ENCODE data around the gene RANBP9.

The RANBP9 gene

DNA sequence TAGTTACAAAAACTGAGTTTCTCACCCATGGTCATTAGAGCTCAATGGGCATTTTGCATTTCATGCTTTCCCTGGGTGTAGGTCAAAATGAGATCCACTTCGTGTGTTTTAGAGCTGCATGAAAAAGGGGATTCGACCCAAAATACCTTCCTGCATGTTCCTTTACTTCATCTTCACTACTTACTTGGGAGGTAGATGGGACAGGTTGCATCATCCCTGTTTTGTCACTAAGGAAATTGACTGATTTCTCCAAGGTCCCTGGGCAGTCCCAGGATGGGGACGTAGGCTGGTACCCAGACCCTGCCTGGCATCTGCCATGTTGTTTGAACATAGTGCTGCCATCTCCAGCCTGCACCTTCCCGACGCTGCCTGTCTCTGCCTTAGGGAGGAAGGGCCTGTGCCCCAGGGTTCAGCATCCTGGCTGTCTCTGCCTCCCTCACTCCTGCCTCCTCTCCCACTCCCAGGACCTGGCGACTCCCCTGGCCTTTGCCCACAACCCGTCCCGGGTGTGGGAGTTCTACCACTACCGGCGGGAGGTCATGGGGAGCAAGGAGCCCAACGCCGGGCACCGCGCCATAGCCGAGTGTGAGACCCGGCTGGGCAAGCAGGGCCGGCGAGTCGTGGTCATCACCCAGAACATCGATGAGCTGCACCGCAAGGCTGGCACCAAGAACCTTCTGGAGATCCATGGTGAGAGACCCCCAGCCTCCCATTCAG lies 120.3 kb downstream of the RANBP9 start:
- DNase-seq, result no peak

DNA sequence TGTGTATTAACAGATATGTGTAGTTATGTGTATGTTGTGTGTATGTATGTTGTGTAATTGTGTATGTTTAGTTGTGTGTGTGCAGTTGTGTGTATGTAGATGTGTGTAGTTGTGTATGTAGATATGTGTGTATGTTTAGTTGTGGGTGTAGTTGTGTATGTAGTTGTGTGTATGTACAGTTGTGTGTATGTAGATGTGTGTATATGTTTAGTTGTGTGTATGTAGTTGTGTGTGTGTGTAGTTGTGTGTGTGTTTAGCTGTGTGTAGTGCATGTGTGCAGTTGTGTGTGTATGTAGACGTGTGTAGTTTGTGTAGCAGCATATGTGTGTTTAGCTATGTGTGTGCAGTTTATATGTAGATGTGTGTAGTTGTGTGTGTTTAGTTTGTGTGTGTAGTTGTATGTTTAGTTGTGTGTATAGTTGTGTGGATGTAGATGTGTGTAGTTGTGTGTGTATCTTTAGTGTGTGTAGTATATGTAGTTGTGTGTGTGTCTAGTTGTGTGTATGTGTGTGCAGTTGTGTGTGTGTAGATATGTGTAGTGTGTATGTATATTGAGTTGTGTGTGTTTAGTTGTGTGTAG lies 121.0 kb downstream of the RANBP9 start:
- DNase-seq, result no peak

DNA sequence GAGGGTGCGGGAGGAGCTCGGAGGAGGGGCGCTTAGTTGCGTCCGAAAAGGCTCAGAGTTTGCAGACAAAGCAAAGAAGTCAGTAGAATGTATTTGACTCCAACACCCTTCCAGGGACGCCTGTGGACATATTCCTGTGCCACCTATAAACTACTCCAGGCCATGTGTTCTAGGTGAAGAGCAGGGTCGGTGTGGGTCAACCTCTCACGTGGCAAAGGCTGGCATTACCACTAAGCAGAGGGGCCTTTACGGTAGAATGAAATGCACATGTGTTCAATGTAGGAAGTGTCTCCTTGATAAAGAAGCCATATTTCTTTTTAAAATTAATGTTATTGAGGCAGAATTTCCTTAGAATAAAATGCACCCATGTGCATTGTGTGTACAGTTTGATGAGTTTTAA lies 121.8 kb downstream of the RANBP9 start:
- DNase-seq, result no peak

DNA sequence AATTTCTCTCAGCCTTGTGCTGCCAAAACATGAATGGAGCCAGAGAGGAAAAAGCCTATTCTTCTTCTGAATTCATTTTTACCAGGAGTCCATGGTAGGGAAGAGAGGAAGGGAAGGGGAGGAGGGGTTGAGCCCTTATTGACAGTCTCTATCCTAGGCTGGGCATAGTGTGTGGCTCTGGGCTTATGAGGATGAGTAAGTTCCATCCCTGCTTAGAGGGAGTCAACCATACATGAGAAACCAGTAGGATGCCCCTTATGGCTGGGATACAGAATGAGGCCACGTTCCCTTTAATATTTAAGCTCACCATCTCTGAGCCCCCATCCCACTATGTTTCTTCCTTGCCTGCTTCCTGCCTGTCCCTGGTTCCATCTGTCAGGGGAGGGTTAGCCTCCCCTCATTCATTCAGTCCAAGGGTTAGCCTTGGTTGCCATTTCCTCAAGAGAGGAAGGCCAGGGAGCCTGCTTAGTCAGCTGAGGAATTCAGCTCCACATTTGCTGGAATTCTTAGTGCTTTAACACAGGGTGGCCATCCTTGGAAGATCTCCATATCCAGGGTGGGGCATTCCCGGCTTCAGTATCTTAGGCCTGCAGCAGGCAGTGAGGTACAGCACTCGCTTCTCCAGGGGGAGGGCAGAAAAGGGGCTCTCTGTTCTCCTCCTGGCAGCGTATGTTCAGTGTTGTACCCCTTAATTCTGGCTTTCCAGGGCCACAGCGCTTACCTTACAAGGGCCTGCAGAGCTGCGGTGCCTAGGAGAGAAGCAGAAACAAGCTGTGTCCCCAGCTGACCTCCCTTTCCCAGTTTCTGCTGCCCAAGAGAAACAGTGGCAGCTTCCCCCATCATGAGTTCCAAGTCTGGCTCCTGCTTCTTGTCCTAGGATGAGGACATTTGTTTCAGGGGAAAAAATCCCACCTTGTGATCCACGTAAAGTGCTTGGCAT lies 124.8 kb downstream of the RANBP9 start:
- DNase-seq, result no peak

DNA sequence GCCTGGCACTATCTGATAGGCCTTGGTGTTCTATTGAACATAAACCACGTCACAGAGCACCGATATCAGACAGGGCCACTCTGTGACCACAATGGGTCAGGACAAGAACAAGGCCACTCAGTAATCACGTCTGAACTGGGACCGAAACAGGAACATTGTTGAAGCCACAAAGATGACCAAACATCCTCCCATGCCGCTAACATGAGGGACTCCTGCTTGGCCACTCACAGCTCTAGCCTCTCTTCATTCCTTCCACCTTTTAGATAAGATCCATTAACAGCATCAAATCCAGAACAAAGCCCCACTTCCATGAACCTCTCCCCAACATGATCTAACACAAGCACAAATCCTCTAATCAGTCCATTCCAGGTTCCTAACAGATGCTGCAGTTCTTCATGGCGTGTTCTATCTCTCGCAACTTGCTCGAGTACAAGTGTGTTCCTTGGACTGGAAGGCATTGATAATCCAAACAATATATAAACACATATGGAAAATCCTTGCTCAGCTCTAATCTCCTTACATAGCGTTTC lies 129.9 kb downstream of the RANBP9 start:
- DNase-seq, result no peak

DNA sequence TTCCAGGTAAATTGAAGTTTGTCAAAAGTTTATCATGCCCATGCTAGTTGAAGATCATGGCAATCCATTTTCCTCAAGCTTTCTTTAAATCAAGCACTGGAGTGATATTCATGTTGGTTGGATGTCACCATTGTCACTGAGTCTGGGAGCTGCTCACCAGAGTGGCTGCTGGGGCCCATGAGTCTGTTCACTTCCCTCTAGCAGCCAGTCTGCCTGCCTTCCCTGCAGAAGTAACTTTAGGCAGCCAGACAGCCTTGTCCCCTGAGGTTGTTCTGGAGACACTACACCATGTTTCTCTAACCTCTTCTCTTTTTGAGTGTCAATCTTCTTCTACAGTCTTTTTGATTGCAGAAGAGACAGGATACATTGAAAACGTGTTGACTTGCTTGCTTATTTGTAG lies 131.7 kb downstream of the RANBP9 start:
- no peak for DNase-seq

DNA sequence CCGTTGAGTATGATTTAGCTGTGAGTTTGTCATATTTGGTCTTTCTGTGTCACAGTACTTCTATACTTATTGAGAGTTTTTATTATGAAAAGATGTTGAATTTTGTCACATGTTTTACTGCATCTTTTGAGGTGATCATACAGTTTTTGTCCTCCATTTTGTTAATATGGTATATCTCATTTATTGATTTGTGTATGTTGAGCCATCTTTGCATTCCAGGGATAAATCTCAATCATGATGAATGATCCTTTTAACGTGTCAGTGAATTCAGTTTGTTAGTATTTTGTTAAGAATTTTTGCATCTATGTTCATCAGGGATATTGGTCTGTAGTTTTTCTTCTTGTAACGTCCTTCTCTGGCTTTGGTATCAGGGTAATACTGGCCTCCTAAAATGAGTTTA lies 133.7 kb downstream of the RANBP9 start:
- no peak for DNase-seq

DNA sequence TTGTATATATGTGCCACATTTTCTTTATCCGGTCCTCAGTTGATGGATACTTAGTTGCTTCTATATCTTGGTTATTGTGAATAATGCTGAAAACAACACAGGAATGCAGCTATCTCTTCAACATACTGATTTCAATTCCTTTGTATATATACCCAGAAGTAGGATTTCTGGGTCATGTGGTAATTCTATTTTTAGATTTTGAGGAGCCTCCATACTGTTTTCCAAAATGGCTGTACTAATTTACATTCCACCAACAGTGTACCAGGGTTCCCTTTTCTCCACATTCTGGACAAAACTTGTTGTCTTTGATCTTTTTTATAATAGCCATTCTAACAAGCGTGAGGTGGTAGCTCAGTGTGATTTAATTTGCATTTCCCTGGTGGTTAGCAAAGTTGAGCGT lies 135.6 kb downstream of the RANBP9 start:
- DNase-seq, result no peak

DNA sequence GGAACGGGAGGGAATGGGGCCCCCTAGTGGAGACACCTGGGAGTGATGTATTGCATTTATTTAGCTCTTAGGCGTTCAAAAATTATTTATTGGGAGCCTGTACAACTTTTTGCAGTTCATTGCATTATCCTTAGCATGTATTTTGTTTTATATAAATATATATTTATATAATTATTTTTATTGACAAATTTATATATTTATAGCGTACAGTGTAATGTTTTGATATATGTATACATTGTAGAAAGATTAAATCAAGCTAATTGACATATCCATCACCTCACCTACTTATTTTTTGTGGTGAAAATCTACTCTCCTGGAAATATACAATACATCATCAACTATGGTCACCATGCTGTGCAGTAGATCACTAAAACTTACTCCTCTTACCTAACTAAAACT lies 136.3 kb downstream of the RANBP9 start:
- no peak for DNase-seq

DNA sequence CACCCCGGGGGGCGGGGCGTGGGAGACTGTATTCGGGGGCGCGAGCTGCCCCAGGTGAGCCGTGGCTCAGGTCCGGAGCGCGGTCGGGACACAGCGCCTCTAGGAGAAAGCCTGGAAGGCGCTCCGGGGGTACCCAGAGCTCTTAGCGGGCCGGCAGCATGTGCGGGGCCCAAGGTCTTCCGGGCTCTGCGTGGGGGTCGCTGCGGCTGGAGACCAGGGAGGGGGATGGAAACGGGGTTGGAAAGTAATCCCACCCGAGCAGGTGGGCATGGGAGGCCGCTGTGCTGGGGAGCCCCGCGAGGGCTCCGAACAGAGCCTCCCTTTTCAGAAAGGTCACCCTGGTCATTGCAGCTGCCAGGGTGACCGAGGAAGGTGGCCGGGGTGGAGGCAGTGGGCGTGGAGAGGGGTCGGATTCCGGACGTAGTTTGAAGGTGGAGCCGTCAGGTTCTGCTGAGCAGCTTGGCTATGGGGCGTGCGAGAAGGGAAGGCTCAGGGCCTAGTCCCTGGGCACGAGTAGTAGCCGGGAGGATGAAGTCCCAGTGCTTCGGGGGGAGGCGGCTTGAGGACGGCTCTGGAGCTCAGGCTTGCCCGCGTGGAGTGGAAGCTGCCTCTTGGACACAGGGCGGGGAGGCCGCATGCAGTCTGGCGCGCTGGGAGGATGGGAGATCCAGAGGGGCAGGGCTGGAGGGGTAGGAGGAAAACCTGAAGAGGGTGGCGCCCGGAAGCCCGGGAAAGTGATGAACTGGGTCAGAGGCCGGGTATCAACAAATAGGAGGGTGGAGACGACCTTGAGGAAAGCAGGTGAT lies 136.9 kb downstream of the RANBP9 start, which contains the start of gene SIRT5:
Gene SIRT5, plus strand, starts transcription at position 31 of the 806 bp plus-strand sequence. CDS start 9,510 bp downstream, outside the sequence.
- DNase-seq, result peak; percentile 93 to 94

DNA sequence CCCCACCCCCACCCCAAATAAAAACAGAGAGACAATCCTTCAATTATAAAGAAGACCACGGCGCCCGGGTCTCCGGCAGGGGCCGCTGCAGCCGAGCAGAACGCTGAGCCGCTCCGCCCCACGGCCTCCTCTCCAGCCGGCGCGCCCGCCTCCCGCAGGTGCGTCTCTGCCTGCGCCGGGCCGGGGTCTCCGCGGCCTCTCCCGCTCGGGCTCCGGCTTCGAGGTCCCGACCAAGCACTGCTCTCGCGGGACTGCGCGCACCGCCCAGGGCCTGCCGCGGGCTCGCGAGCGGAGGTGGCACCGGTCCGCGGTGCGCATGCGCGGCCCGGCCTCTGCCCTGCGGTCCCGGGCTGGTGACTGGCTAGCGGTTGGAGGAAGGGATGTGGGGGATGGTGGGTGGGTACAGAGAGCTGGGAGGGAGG lies 137.5 kb downstream of the RANBP9 start:
- DNase-seq, result peak; percentile 88 to 94

DNA sequence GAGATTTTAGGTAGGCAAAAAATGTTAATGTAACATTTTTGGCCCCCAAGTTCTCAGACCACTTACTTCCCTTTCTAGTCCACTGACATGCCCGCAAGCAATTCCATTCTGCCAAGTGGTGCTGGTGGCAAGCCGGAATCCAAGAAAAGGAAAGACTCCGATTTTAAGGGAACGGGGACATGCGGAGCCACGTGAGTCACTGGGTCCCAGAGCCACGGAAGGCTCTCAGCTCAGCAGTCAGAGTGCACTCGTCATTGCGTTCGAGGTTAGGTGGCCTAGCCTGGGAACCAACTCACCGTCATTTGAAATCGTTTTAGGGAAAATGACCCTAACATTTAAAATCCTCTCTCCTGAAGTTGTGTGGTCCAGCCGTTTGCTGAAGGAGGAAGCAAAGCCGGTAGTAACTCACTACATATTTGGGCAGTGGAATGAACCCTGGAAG lies 137.9 kb downstream of the RANBP9 start:
- DNase-seq, result no peak

DNA sequence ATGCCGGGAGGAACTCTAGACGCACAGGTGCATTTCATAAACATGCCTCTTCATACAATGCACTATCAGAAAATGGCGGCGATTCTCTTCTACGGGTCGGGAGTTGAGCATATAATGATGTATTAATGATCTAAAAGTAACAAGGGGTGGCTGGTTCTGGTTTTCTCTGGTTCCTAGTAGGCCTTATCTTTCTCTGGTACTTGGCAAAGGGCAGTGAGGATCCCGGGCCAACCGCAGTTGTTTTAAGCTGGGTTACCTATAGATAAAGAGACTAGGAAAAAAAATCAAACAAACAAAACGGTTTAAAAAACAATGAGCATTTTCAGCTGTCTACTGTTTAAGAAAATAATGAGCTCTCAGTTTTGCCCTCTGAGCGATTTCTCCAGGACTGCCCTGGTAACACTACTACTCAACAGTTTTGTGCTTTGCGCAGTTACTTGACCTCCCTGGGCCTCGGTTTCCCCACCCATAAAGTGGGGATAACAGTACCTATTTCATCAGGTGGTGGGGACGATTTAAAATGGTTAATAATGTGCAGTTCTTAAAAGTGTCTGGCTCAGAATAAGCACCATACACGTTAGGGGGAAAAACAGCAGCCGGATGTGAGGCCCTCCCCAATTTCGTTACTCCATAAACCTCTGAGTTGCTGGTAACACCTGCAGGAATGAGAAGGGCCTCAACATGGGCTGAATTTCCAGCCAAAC lies 138.5 kb downstream of the RANBP9 start:
- no peak for DNase-seq

DNA sequence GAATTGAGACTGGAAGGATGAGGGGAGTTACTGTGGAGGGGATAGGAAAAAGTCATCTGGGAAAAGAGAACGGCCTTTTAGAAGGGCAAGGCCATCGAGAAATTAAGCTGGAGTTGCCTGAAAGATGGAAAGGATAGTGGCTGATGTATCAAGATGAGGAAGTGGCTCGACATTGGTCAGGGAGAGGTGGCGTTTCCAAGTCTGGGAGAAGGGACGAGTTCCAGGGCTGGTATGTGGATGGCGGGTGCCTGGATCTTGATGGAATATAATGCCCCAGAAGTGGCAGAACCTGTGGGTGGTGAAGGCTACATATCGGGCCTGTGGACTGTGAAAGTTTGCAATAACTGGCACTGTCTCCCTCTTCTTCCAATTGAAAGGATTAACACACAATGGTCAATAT lies 139.4 kb downstream of the RANBP9 start:
- DNase-seq, result no peak
